Measurements from ENCODE around the gene VDAC1.
"Not testable (repeated sequence)": the region's sequence is repeated elsewhere in the genome, so short reads cannot be mapped to it uniquely, and the experiment has no call there.

The VDAC1 gene

GRCh38 chr5:133939668-133940067 is 65.1 kb downstream of the VDAC1 start:
- Histone ChIP-seq H3K4me1 (peaks cover 3% of the 10 kb centered on the region), H3K9me3 (no peaks in the 10 kb centered on the region), H3K27me3 (no peaks in the 10 kb centered on the region), H3K4me3 (ENCODE audit: low read depth, low read length) (no peak overlapping the region), H3K36me3 (no peaks in the 10 kb centered on the region)
- no peak for DNase-seq
- TF ChIP-seq CTCF (IDR thresholded peaks at IDR 0.05; ENCODE audit: low read depth, low read length) = no peak

- Histone ChIP-seq H3K4me3 (ENCODE audit: low read depth, low read length) (no peak overlapping the region), H3K36me3 (no peaks in the 10 kb centered on the region), H3K9me3 (no peaks in the 10 kb centered on the region), H3K27me3 (no peaks in the 10 kb centered on the region), H3K4me1 (no peaks in the 10 kb centered on the region; the same call in 1 of the 2 replicates)
- DNase-seq = no peak
- no peak for TF ChIP-seq CTCF (IDR thresholded peaks at IDR 0.05; ENCODE audit: low read depth, low read length)
Observed at GRCh38 chr5:133938929-133939328, 65.8 kb downstream of the VDAC1 start.

- no peaks in the 10 kb centered on the region for H3K9me3 ChIP-seq
Observed at GRCh38 chr5:133938039-133938821, 66.5 kb downstream of the VDAC1 start.

GRCh38 chr5:133937628-133938027 is 67.1 kb downstream of the VDAC1 start:
- not testable (repeated sequence) for H3K4me3 ChIP-seq (ENCODE audit: low read depth, low read length); H3K4me1 ChIP-seq; H3K27me3 ChIP-seq; DNase-seq; H3K9me3 ChIP-seq; H3K36me3 ChIP-seq

More at GRCh38 chr5:133938039-133938821, 66.5 kb downstream of the VDAC1 start:
- no peaks in the 10 kb centered on the region for H3K36me3 ChIP-seq
- TF ChIP-seq CTCF (IDR thresholded peaks at IDR 0.05; ENCODE audit: low read depth, low read length) = no peak
- no peaks in the 10 kb centered on the region for H3K27me3 ChIP-seq
- DNase-seq = no peak
- H3K4me3 ChIP-seq (ENCODE audit: low read depth, low read length) = no peak overlapping the region
- H3K4me1 ChIP-seq = no peaks in the 10 kb centered on the region; the same call in 1 of the 2 replicates

- no peak for TF ChIP-seq CTCF (IDR thresholded peaks at IDR 0.05; ENCODE audit: low read depth, low read length)
- H3K4me1 ChIP-seq = peaks cover 6% of the 10 kb centered on the region; the same call in 1 of the 2 replicates
- H3K9me3 ChIP-seq = no peaks in the 10 kb centered on the region
- no peaks in the 10 kb centered on the region for H3K36me3 ChIP-seq
- no peak for DNase-seq
- H3K27me3 ChIP-seq = no peaks in the 10 kb centered on the region
- no peak overlapping the region for H3K4me3 ChIP-seq (ENCODE audit: low read depth, low read length)
Observed at GRCh38 chr5:133936651-133937015, 68.1 kb downstream of the VDAC1 start.

- not testable (repeated sequence) for H3K36me3 ChIP-seq; H3K27me3 ChIP-seq; H3K9me3 ChIP-seq; H3K4me3 ChIP-seq (ENCODE audit: low read depth, low read length); H3K4me1 ChIP-seq; DNase-seq
Observed at GRCh38 chr5:133935991-133936650, 68.7 kb downstream of the VDAC1 start.

- H3K4me1 ChIP-seq = peaks cover 6% of the 10 kb centered on the region; the same call in 1 of the 2 replicates
- no peaks in the 10 kb centered on the region for H3K36me3 ChIP-seq
- TF ChIP-seq CTCF (IDR thresholded peaks at IDR 0.05; ENCODE audit: low read depth, low read length) = no peak
- H3K27me3 ChIP-seq = no peaks in the 10 kb centered on the region
- no peak overlapping the region for H3K4me3 ChIP-seq (ENCODE audit: low read depth, low read length)
- DNase-seq = no peak
- no peaks in the 10 kb centered on the region for H3K9me3 ChIP-seq
Observed at GRCh38 chr5:133935667-133935940, 69.2 kb downstream of the VDAC1 start.
